SK-N-SH treated with all-trans-retinoic acid at 6 μM for 48 hours (cell line): ENCODE measurements around the gene GHRHR.

ENCODE experiments used
- ATAC-seq: fragments of 200-7000 bp; cut with Tn5 transposase; 3 replicates; pipeline ENCODE4 v1.9.1; 2020; ENCODE audit warnings: mild to moderate bottlenecking, moderate library complexity
- ARNTL ChIP-seq: fragments of 450-650 bp; formaldehyde crosslinking; IDR thresholded peaks from 2 replicates; pipeline ENCODE4 v1.5.0; 2020; ENCODE audit warnings: low read depth, mild to moderate bottlenecking, moderate library complexity, borderline replicate concordance
- BACH2 ChIP-seq: fragments of 250-450 bp; sonication (Bioruptor Pico); IDR thresholded peaks from 2 replicates; pipeline ENCODE4 v1.9.0; 2021; ENCODE audit warnings: mild to moderate bottlenecking, borderline replicate concordance
- CREB5 ChIP-seq: fragments of 250-450 bp; sonication (Bioruptor Pico); IDR thresholded peaks from 2 replicates; pipeline ENCODE4 v1.5.1; 2020; ENCODE audit warnings: low read depth, mild to moderate bottlenecking, moderate library complexity
- CSDC2 ChIP-seq: fragments of 250-450 bp; sonication (Bioruptor Pico); IDR thresholded peaks from 2 replicates; pipeline ENCODE4 v1.5.0; 2020; ENCODE audit warnings: mild to moderate bottlenecking, moderate library complexity
- ESRRG ChIP-seq: fragments of 250-450 bp; sonication (Bioruptor Pico); IDR thresholded peaks from 2 replicates; pipeline ENCODE4 v1.6.1; 2021; ENCODE audit warnings: mild to moderate bottlenecking
- GLIS3 ChIP-seq: fragments of 250-450 bp; sonication (Bioruptor Pico); IDR thresholded peaks from 2 replicates; pipeline ENCODE4 v1.5.0; 2020; ENCODE audit warnings: mild to moderate bottlenecking, moderate library complexity
- ISL1 ChIP-seq: fragments of 250-450 bp; sonication (Bioruptor Pico); IDR thresholded peaks from 2 replicates; pipeline ENCODE4 v2.1.2; 2022; ENCODE audit warnings: mild to moderate bottlenecking, moderate library complexity
- OSR1 ChIP-seq: fragments of 250-450 bp; sonication (Bioruptor Pico); IDR thresholded peaks from 2 replicates; pipeline ENCODE4 v1.8.0; 2022; ENCODE audit warnings: moderate library complexity, mild to moderate bottlenecking, inconsistent platforms
- PATZ1 ChIP-seq: fragments of 250-450 bp; sonication (Bioruptor Pico); IDR thresholded peaks from 2 replicates; pipeline ENCODE4 v1.8.0; 2020; ENCODE audit warnings: mild to moderate bottlenecking, moderate library complexity, borderline replicate concordance
- RARB ChIP-seq: fragments of 250-450 bp; sonication (Bioruptor Pico); IDR thresholded peaks from 2 replicates; pipeline ENCODE4 v1.8.0; 2021; ENCODE audit warnings: mild to moderate bottlenecking, moderate library complexity
- TCF4 ChIP-seq: fragments of 250-450 bp; sonication (Bioruptor Pico); IDR thresholded peaks from 2 replicates; pipeline ENCODE4 v1.8.0; 2021; ENCODE audit warnings: mild to moderate bottlenecking, moderate library complexity, borderline replicate concordance
- TOX ChIP-seq: fragments of 250-450 bp; sonication (Bioruptor Pico); IDR thresholded peaks from 2 replicates; pipeline ENCODE4 v1.8.0; 2021; ENCODE audit warnings: mild to moderate bottlenecking, moderate library complexity, borderline replicate concordance
- TSHZ2 ChIP-seq: fragments of 250-450 bp; sonication (Bioruptor Pico); IDR thresholded peaks from 2 replicates; pipeline ENCODE4 v1.5.0; 2020; ENCODE audit warnings: mild to moderate bottlenecking, moderate library complexity
- ZC3H10 ChIP-seq: fragments of 250-450 bp; sonication (Bioruptor Pico); IDR thresholded peaks from 2 replicates; pipeline ENCODE4 v1.5.1; 2021; ENCODE audit warnings: mild to moderate bottlenecking, moderate library complexity
- ZFP3 ChIP-seq: fragments of 250-450 bp; sonication (Bioruptor Pico); IDR thresholded peaks from 2 replicates; pipeline ENCODE4 v1.5.0; 2020; ENCODE audit warnings: mild to moderate bottlenecking, moderate library complexity
- ZFP30 ChIP-seq: fragments of 450-650 bp; formaldehyde crosslinking; IDR thresholded peaks from 2 replicates; pipeline ENCODE4 v1.5.0; 2022; ENCODE audit warnings: mild to moderate bottlenecking, moderate library complexity
- ZNF565 ChIP-seq: fragments of 450-650 bp; formaldehyde crosslinking; conservative IDR thresholded peaks from 2 replicates; pipeline ENCODE4 v1.5.0; 2020; ENCODE audit warnings: low read depth, mild to moderate bottlenecking, moderate library complexity
- ZNF70 ChIP-seq: fragments of 450-650 bp; formaldehyde crosslinking; IDR thresholded peaks from 2 replicates; pipeline ENCODE4 v1.5.0; 2020; ENCODE audit warnings: mild to moderate bottlenecking, moderate library complexity
- TF ChIP-seq, protein P1 (sequence below): fragments of 250-450 bp; sonication (Bioruptor Pico); IDR thresholded peaks from 2 replicates; pipeline ENCODE4 v1.5.1; 2021; ENCODE audit warnings: mild to moderate bottlenecking, moderate library complexity
- TF ChIP-seq, protein P2 (sequence below): fragments of 250-450 bp; sonication (Bioruptor Pico); IDR thresholded peaks from 2 replicates; pipeline ENCODE4 v1.8.0; 2021; ENCODE audit warnings: low read depth, mild to moderate bottlenecking, moderate library complexity, borderline replicate concordance

GHRHR gene

DNA sequence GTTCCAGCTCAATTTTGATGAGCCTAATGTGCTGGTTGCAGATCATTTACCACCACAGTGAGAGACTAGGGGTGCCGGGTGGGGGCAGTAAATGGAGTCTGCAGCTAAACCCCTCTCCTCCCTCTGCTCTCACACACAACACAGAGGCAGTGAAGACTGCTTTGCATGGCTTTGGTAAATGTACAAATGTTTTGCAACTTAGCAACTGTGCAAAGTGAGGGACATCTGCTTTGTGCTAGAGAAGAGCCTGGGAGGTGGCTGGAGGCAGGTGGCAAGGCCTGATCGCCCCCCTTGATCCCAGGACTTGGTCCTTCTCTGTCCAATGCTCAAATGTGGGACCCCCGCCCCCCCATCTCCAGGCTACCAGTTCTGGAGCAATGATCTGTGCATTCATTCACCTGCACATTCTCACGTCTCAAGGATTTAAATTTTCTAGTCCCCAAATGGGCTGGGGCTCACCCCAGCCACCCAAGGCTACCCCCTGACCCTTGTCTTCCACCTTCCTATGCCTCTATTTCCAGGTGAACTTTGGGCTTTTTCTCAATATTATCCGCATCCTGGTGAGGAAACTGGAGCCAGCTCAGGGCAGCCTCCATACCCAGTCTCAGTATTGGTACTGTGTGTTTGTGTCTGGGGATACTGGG, 11.6 kb downstream of the GHRHR start:
- TF ChIP-seq ZFP30 (CRISPR knock-in tag): no peak
- no peak for TF ChIP-seq PATZ1 (CRISPR knock-in tag)
- TF ChIP-seq TCF4 (CRISPR knock-in tag): no peak
- TF ChIP-seq TSHZ2 (CRISPR knock-in tag): no peak
- TF ChIP-seq RARB (CRISPR knock-in tag): no peak
- no peak for TF ChIP-seq ZC3H10 (CRISPR knock-in tag)
- no peak for TF ChIP-seq ZNF70
- TF ChIP-seq, protein P1, sequence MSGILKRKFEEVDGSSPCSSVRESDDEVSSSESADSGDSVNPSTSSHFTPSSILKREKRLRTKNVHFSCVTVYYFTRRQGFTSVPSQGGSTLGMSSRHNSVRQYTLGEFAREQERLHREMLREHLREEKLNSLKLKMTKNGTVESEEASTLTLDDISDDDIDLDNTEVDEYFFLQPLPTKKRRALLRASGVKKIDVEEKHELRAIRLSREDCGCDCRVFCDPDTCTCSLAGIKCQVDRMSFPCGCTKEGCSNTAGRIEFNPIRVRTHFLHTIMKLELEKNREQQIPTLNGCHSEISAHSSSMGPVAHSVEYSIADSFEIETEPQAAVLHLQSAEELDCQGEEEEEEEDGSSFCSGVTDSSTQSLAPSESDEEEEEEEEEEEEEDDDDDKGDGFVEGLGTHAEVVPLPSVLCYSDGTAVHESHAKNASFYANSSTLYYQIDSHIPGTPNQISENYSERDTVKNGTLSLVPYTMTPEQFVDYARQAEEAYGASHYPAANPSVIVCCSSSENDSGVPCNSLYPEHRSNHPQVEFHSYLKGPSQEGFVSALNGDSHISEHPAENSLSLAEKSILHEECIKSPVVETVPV (CRISPR knock-in tag): no peak
- TF ChIP-seq, protein P2, sequence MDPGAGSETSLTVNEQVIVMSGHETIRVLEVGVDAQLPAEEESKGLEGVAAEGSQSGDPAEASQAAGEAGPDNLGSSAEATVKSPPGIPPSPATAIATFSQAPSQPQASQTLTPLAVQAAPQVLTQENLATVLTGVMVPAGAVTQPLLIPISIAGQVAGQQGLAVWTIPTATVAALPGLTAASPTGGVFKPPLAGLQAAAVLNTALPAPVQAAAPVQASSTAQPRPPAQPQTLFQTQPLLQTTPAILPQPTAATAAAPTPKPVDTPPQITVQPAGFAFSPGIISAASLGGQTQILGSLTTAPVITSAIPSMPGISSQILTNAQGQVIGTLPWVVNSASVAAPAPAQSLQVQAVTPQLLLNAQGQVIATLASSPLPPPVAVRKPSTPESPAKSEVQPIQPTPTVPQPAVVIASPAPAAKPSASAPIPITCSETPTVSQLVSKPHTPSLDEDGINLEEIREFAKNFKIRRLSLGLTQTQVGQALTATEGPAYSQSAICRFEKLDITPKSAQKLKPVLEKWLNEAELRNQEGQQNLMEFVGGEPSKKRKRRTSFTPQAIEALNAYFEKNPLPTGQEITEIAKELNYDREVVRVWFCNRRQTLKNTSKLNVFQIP: no peak
- TF ChIP-seq ZNF565 (CRISPR knock-in tag): no peak
- no peak for TF ChIP-seq OSR1 (CRISPR knock-in tag)
- TF ChIP-seq BACH2 (CRISPR knock-in tag): no peak
- no peak for TF ChIP-seq ISL1 (CRISPR knock-in tag)
- no peak for TF ChIP-seq ESRRG (CRISPR knock-in tag)
- ATAC-seq: no peak; the same call in 2 of the 3 replicates

- no peak for ATAC-seq
- TF ChIP-seq ESRRG (CRISPR knock-in tag) (no peak), ARNTL (no peak), ZC3H10 (CRISPR knock-in tag) (no peak), CREB5 (CRISPR knock-in tag) (no peak), TOX (CRISPR knock-in tag) (no peak), CSDC2 (CRISPR knock-in tag) (no peak), ZNF70 (no peak), GLIS3 (CRISPR knock-in tag) (no peak), ZFP3 (CRISPR knock-in tag) (no peak), PATZ1 (CRISPR knock-in tag) (no peak), ZFP30 (CRISPR knock-in tag) (no peak), TSHZ2 (CRISPR knock-in tag) (no peak)
- TF ChIP-seq, protein P1 (CRISPR knock-in tag): no peak
- TF ChIP-seq, all 23 proteins: peak for 0
Measured at GRCh38 chr7:30976381-30976780, 12.6 kb downstream of the GHRHR start.
